SK-N-SH treated with all-trans-retinoic acid at 6 μM for 48 hours (cell line): Measurements from ENCODE around the gene RETREG3.
"Not testable (repeated sequence)": the region's sequence is repeated elsewhere in the genome, so short reads cannot be mapped to it uniquely, and the experiment has no call there.

ENCODE experiments used
- ATAC-seq: fragments of 200-7000 bp; cut with Tn5 transposase; 3 replicates; pipeline ENCODE4 v1.9.1; 2020; ENCODE audit warnings: mild to moderate bottlenecking, moderate library complexity
- ARNTL ChIP-seq: fragments of 450-650 bp; formaldehyde crosslinking; IDR thresholded peaks from 2 replicates; pipeline ENCODE4 v1.5.0; 2020; ENCODE audit warnings: low read depth, mild to moderate bottlenecking, moderate library complexity, borderline replicate concordance
- BACH2 ChIP-seq: fragments of 250-450 bp; sonication (Bioruptor Pico); IDR thresholded peaks from 2 replicates; pipeline ENCODE4 v1.9.0; 2021; ENCODE audit warnings: mild to moderate bottlenecking, borderline replicate concordance
- CSDC2 ChIP-seq: fragments of 250-450 bp; sonication (Bioruptor Pico); IDR thresholded peaks from 2 replicates; pipeline ENCODE4 v1.5.0; 2020; ENCODE audit warnings: mild to moderate bottlenecking, moderate library complexity
- CSRNP3 ChIP-seq: fragments of 250-450 bp; sonication (Bioruptor Pico); IDR thresholded peaks from 2 replicates; pipeline ENCODE4 v1.5.1; 2021; ENCODE audit warnings: mild to moderate bottlenecking, moderate library complexity
- ESRRG ChIP-seq: fragments of 250-450 bp; sonication (Bioruptor Pico); IDR thresholded peaks from 2 replicates; pipeline ENCODE4 v1.6.1; 2021; ENCODE audit warnings: mild to moderate bottlenecking
- GLIS3 ChIP-seq: fragments of 250-450 bp; sonication (Bioruptor Pico); IDR thresholded peaks from 2 replicates; pipeline ENCODE4 v1.5.0; 2020; ENCODE audit warnings: mild to moderate bottlenecking, moderate library complexity
- ISL1 ChIP-seq: fragments of 250-450 bp; sonication (Bioruptor Pico); IDR thresholded peaks from 2 replicates; pipeline ENCODE4 v2.1.2; 2022; ENCODE audit warnings: mild to moderate bottlenecking, moderate library complexity
- OSR1 ChIP-seq: fragments of 250-450 bp; sonication (Bioruptor Pico); IDR thresholded peaks from 2 replicates; pipeline ENCODE4 v1.8.0; 2022; ENCODE audit warnings: moderate library complexity, mild to moderate bottlenecking, inconsistent platforms
- PATZ1 ChIP-seq: fragments of 250-450 bp; sonication (Bioruptor Pico); IDR thresholded peaks from 2 replicates; pipeline ENCODE4 v1.8.0; 2020; ENCODE audit warnings: mild to moderate bottlenecking, moderate library complexity, borderline replicate concordance
- POU6F1 ChIP-seq: fragments of 250-450 bp; sonication (Bioruptor Pico); IDR thresholded peaks from 2 replicates; pipeline ENCODE4 v1.8.0; 2021; ENCODE audit warnings: low read depth, mild to moderate bottlenecking, moderate library complexity, borderline replicate concordance
- PPARA ChIP-seq: fragments of 250-450 bp; sonication (Bioruptor Pico); IDR thresholded peaks from 2 replicates; pipeline ENCODE4 v1.5.0; 2020; ENCODE audit warnings: mild to moderate bottlenecking, borderline replicate concordance
- RARB ChIP-seq: fragments of 250-450 bp; sonication (Bioruptor Pico); IDR thresholded peaks from 2 replicates; pipeline ENCODE4 v1.8.0; 2021; ENCODE audit warnings: mild to moderate bottlenecking, moderate library complexity
- SNAI2 ChIP-seq: fragments of 250-450 bp; sonication (Bioruptor Pico); IDR thresholded peaks from 2 replicates; pipeline ENCODE4 v1.5.0; 2020; ENCODE audit warnings: mild to moderate bottlenecking, moderate library complexity
- TCF4 ChIP-seq: fragments of 250-450 bp; sonication (Bioruptor Pico); IDR thresholded peaks from 2 replicates; pipeline ENCODE4 v1.8.0; 2021; ENCODE audit warnings: mild to moderate bottlenecking, moderate library complexity, borderline replicate concordance
- TOX ChIP-seq: fragments of 250-450 bp; sonication (Bioruptor Pico); IDR thresholded peaks from 2 replicates; pipeline ENCODE4 v1.8.0; 2021; ENCODE audit warnings: mild to moderate bottlenecking, moderate library complexity, borderline replicate concordance
- TSHZ2 ChIP-seq: fragments of 250-450 bp; sonication (Bioruptor Pico); IDR thresholded peaks from 2 replicates; pipeline ENCODE4 v1.5.0; 2020; ENCODE audit warnings: mild to moderate bottlenecking, moderate library complexity
- ZC3H10 ChIP-seq: fragments of 250-450 bp; sonication (Bioruptor Pico); IDR thresholded peaks from 2 replicates; pipeline ENCODE4 v1.5.1; 2021; ENCODE audit warnings: mild to moderate bottlenecking, moderate library complexity
- ZFP30 ChIP-seq: fragments of 450-650 bp; formaldehyde crosslinking; IDR thresholded peaks from 2 replicates; pipeline ENCODE4 v1.5.0; 2022; ENCODE audit warnings: mild to moderate bottlenecking, moderate library complexity
- ZNF565 ChIP-seq: fragments of 450-650 bp; formaldehyde crosslinking; conservative IDR thresholded peaks from 2 replicates; pipeline ENCODE4 v1.5.0; 2020; ENCODE audit warnings: low read depth, mild to moderate bottlenecking, moderate library complexity
- ZNF70 ChIP-seq: fragments of 450-650 bp; formaldehyde crosslinking; IDR thresholded peaks from 2 replicates; pipeline ENCODE4 v1.5.0; 2020; ENCODE audit warnings: mild to moderate bottlenecking, moderate library complexity
- ZNF8 ChIP-seq: fragments of 450-650 bp; formaldehyde crosslinking; IDR thresholded peaks from 2 replicates; pipeline ENCODE4 v1.5.0; 2020; ENCODE audit warnings: mild to moderate bottlenecking, moderate library complexity

The RETREG3 gene

GRCh38 chr17:42553161-42553818 lies 55.9 kb downstream of the RETREG3 start:
- ATAC-seq: peak; percentile 42
- TF ChIP-seq PPARA (CRISPR knock-in tag): no peak
- TF ChIP-seq ARNTL (CRISPR knock-in tag): no peak
- TF ChIP-seq GLIS3 (CRISPR knock-in tag): no peak
- no peak for TF ChIP-seq BACH2 (CRISPR knock-in tag)
- no peak for TF ChIP-seq TOX (CRISPR knock-in tag)

- ATAC-seq: not testable (repeated sequence)
These were observed 56.4 kb downstream of the RETREG3 start, which contains the start of gene HSD17B1 for GRCh38 chr17:42552736-42553135. HSD17B1 (plus strand) TSS chr17:42552923; CDS start chr17:42552934, 11 bp downstream.

GRCh38 chr17:42548993-42549755 lies 60.0 kb downstream of the RETREG3 start:
- ATAC-seq: no peak
- TF ChIP-seq ZC3H10 (CRISPR knock-in tag) (no peak), TCF4 (no peak), RARB (no peak), TSHZ2 (no peak), PPARA (CRISPR knock-in tag) (no peak), CSRNP3 (no peak), ISL1 (CRISPR knock-in tag) (no peak), ZFP30 (CRISPR knock-in tag) (no peak), SNAI2 (CRISPR knock-in tag) (no peak)

- TF ChIP-seq PPARA (CRISPR knock-in tag) (no peak), ZNF8 (CRISPR knock-in tag) (no peak), OSR1 (CRISPR knock-in tag) (no peak), PATZ1 (CRISPR knock-in tag) (no peak), ZNF565 (CRISPR knock-in tag) (no peak), CSRNP3 (no peak), CSDC2 (CRISPR knock-in tag) (no peak), TSHZ2 (no peak), ESRRG (CRISPR knock-in tag) (no peak), ARNTL (CRISPR knock-in tag) (no peak), POU6F1 (CRISPR knock-in tag) (no peak), ISL1 (CRISPR knock-in tag) (no peak), TCF4 (no peak), BACH2 (CRISPR knock-in tag) (no peak), SNAI2 (CRISPR knock-in tag) (no peak), ZNF70 (no peak)
- ATAC-seq: no peak
These were observed 60.9 kb downstream of the RETREG3 start for GRCh38 chr17:42548070-42548837.
